GM19193 (cell line): ENCODE results near the gene PRR14L.

ENCODE experiments used
- POLR2A ChIP-seq: IDR thresholded peaks from 4 replicates; pipeline ENCODE4 v1.6.1; 2011; ENCODE audit not compliant: insufficient read depth, insufficient read length; ENCODE audit errors: extremely low read depth

Gene PRR14L

DNA sequence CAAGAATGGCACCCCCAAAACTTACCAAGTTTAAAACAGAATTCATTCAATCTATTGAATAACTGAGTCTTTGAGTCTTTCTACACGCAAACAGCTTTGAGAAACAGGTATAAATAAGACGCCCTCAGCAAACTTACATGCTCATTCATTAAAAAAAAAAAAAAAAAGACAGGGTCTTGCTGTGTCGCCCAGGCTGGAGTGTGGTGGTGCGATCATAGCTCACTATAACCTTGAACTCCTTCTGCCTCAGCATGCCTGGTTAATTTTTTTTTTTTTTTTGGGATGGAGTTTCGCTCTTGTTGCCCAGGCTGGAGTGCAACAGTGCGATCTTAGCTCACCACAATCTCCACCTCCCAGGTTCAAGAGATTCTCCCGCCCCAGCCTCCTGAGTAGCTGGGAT is 6.1 kb downstream of the PRR14L start:
- no peak for TF ChIP-seq POLR2A

DNA sequence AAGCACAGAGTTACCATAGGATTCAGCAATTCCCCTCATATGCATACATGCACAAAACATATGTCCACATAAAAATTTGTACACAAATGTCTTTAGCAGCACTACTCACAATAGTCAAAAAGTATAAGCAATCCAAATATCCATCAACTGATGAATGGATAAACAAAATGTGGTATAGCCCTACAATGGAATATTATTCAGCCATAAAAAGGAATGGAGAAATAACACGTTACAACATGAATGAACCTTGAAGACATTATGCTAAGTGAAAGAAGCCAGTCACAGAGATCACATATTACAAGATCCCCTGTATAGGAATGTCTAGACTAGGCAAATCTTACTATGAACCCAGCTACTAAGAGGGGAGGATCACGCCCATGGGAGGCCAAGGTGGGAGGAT is 7.2 kb downstream of the PRR14L start:
- TF ChIP-seq POLR2A: no peak

DNA sequence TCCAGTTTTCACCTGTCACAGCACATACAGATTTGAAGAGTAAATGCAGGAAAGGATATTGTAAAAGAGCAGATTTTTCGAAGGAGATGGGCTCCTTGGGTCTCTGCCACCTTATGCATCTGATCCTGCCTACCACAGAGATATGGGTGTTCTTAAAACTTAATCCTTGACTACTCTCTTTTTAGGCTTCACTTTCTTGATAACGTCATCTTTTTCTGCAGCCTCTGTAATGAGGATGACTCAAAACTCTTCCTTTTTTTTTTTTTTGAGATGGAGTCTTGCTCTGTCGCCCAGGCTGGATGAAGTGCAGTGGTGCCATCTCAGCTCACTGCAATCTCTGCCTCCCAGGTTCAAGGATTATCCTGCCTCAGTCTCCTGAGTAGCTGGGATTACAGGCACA is 7.8 kb downstream of the PRR14L start:
- no peak for TF ChIP-seq POLR2A

DNA sequence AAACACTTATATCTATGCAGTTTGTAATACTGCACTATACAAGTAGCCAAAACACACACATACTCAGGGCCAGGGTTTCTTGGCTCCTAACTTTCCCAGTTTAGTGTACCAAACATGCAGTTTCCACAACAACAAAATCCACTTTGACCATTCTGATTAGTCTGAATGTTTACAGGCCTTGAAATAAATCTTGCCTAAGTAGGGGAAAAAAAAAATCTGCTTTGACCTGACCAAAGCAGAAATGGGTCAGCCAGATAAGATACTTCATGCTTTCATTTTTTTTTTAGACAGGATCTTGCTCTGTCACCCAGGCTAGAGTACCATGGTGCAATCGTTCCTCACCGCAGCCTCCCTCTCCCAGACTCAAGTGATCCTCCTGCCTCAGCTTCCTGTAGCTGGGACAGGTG is 10.1 kb downstream of the PRR14L start:
- TF ChIP-seq POLR2A: no peak

DNA sequence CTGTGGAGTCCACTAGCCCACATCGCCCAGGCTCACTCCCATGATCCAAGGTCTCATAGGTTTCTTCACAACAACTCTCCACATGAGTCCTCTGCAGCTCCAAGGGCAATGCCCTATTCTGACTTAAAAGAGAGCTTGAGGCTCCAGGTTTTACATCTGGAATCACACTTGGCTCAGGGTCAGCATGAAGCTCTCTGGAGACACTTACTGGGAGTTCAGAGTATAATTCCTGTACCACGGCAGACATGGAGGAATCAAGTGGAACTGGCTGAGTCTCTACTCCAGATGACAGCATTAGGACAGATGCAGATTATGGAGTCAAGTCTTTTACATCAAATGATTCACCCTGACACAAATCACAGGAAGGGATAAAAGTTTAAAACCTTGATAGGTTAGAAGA is 11.4 kb downstream of the PRR14L start:
- no peak for TF ChIP-seq POLR2A

DNA sequence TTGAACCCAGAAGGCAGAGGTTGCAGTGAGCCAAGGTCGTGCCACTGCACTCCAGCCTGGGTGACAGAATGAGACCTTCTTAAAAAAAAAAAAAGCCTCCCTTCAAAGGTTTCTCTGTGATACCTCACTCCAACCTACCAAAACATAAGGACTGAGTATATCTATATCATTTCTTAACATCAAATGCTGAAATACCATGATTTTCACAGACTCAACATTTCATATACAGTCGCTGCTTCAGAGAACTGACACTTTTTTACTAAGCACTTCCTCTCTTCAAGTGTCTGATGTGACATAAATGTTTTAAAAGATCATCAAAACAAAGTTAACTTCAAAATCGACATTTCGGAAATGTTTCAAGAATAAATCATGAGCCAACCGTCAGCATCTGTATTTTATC is 12.0 kb downstream of the PRR14L start:
- no peak for TF ChIP-seq POLR2A

DNA sequence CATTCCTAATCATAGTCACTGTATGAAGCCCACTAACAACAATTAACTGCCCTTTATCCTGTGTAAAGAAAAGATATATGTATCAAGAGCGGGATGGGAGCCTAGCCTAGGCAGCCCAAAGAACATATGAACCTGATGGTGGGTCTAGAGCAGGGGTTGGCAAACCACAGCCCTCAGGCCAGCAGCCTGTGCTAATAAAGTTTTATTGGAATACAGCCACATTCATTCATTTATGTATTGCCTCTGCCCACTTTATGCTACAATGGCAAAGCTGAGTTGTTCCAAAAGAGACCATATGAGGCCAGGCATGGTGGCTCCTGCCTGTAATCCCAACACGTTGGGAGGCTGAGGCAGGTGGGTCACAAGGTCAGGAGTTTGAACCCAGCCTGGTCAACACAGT is 13.5 kb downstream of the PRR14L start:
- no peak for TF ChIP-seq POLR2A

DNA sequence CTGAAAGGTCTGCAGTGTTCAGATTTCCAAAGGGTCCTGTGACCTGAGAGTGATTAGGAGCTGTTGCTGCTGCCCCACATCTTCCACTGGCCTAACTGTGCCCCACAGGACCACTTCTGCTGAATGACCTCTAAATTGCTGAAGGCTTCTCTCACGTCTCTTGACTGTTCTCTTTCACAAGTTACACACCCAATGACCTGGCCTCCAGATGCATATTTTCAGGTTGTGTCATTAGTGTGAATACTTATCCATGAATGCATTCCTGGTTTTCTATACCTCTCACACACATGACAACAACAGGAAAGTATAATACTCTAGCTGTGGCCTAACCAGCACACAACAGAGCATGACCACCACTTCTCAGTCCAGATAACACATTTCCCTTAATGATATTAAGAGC is 15.4 kb downstream of the PRR14L start:
- TF ChIP-seq POLR2A: no peak

DNA sequence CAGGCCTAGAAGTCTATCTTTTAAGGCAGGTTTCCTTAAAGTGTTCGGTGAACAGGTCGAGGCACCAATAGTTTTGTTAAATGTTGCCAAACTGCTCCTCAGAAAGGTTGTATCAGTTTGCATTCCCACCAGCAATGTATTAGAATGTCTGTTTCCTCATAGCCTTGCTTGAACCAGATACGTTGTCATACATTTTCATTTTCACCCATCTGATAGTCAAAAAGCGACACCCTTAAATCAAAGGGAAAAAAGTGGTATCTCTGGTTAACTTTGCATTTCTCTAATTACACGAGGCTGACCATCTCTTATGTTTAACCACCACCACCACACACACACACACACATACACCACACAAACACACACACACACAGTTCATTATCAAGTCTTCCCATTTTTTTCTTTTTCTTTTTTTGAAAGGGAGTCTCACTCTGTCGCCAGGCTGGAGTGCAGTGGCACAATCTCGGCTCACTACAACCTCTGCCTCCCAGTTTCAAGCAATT is 16.3 kb downstream of the PRR14L start:
- no peak for TF ChIP-seq POLR2A

DNA sequence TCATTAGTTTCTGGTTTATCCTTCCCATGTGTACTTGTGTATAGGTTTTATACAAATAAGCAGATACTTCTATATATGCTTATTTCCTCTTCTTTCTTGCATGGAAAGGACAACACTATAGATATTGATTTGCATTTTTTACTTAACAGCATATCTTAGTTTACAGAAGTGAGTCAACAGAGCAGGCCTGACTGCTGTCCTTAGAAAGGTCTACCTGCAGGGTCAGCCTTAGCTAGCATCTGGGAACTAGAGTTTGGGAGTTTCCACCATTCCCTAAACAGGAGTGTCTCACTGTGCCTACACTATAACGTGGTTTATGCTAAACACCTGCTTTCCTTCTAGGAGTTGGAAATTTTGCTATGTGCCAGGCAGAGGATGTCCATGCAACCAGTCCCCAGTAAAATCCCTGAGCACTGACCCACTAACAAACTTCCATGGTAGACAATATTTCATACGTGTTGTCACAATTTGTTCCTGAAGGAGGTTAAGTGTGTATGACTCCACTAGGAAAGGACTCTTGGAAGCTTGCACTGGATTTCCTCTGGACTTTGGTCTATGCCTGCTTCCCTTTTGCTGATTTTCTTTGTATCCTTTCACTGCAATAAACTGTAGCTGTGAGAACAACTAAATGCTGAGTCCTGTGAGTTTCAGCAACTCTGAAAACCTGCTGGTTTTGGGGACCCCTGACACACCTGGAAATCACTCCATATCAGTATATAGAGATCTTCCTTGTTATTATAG is 17.7 kb downstream of the PRR14L start:
- no peak for TF ChIP-seq POLR2A

DNA sequence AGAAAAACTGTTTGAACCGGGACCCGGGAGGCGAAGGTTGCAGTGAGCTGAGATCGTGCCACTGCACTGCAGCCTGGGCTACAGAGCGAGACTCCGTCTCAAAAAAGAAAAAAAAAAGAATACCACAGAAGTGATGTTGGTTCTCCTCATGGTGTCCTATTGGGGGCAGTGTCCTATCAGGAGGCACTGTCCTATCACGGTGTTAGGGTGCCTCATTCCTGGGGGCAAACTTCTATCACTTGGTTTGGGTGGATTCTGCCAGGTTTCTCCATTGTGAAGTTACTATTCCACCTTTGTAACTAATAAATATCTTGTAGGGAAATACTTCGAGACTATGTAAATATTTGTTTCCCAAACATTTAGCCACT is 19.6 kb downstream of the PRR14L start:
- no peak for TF ChIP-seq POLR2A

DNA sequence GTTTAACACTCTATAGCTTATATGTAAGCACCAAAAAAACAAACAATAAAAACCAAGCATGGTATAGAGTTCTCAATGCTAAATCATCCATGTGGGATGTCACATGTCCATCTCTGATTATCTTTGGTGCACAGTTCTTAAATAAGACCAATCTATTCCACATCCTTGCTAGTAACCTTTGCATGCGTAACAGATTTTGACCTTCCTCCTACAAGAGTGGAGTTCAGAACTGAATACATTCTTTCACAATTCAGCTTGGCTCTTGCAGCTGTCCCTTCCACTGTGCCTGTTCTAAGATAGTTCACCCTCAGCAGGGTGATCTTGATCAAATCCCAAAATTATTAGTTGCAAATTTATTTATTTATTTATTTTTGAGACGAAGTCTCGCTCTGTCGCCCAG is 21.1 kb downstream of the PRR14L start:
- TF ChIP-seq POLR2A: no peak

DNA sequence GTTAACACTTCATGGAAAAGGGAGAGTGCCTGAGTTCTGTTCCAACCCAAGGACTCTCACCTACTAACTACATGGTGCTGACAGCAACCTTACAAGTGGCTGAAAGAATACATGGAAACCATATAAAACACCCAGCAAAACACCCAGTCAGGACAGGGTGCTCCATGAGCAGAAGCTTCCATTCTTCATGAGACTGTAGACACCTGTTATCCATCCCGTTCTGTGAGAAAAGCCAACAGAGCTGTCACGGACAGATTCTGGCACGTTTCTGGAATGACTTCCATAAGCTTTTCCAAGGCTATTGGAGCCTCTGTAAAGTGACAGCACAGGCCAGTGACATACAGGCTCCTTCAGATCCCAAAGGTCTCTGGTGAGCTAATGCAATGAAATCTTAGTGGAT is 23.2 kb downstream of the PRR14L start:
- TF ChIP-seq POLR2A: no peak

DNA sequence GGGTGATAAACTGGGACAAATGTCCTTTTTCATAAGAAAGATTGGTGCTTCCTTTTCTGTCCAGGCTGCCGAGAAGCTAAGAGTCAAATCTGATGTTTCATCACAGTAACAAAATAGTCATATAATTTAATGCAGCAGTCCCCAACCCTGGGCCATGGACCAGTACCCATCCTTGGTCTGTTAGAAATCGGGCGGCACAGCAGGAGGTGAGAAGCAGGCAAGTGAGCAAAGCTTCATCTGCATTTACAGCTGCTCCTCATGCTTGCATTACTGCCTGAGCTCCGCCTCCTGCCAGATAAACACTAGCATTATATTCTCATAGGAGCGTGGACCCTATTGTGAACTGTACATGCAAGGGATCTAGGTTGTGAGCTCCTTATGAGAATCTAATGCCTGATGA is 26.2 kb downstream of the PRR14L start:
- TF ChIP-seq POLR2A: no peak

DNA sequence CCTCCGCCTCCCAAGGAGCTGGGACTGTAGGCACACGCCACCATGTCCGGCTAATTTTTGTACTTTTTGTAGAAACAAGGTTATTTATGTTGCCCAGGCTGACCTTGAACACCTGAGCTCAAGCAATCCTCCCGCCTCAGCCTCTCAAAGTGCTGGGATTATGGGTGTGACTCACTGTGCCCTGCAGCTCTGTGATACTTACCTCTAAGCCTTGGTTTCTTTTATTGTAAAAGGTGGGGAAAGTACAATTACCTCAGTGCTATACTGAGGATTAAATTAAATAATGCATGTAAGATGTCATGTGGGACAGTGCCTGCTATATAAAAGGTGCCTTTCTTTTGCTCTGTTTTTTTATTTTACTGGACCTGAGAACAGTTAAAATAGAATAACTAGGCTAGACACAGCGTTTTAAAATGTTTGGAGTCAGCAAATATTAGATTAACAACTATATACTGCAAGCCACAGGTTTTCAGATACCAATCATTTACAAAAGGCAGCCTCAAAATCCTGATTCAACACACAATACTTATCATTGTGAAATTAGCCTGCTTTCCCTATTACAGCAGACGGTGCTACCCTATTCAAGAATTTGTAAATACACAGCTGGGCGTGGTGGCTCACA is 30.0 kb downstream of the PRR14L start:
- no peak for TF ChIP-seq POLR2A

DNA sequence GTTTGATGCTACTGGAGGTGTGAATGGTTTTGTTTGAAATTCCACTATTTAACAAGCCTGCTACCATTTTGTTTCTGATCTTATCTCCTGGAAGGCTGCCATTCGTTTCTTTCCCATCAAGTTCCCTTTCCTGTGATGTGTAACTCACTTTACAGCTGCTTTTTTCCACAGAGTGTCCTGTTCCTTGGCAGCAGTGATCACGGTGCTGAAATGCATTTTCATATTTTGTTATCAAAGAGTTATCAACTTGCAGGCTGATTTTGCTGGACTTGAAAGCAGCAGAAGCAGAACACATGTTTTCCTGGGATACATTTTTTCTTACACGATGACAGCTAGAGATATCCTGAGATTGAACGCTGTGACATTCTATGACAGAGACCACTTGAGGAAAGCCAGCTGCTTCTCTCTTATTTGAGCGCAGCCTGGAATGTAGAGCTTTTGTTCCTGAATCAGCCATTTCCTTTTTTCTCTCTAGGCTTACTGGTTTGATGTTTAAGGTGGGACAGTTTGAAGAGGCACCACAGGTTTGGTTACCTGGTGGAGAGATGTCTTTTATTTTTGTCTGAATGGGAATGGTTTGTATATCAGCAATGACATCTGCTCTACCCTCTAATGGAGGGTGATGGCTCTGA is 34.7 kb downstream of the PRR14L start:
- no peak for TF ChIP-seq POLR2A
